Lung (tissue), 12 donors: ENCODE results near the gene GPR35. TPM values are rescaled to one million over a fixed set of nuclear protein-coding genes. Genes with fewer than 3 reads are reported as not detected.

Source experiments
- ATAC-seq: fragments of 200-7000 bp; cut with Tn5 transposase; one replicate; pipeline ENCODE4 v1.9.1; 2020; ENCODE audit warnings: moderate number of reproducible peaks; ENCODE audit not compliant: insufficient read depth, low FRiP score
- DNase-seq, 3 donors: peaks; one replicate each; pipeline ENCODE4 v3.0.0-alpha.2; 2013 to 2017
- H3K27ac ChIP-seq, 2 donors: one replicate each; pipeline ENCODE4 v1.5.1; 2013; ENCODE audit warnings: mild to moderate bottlenecking in 2 of 2, moderate library complexity in 2 of 2, control low read depth in 1 of 2, inconsistent platforms in 1 of 2, low read depth in 1 of 2, low read length in 1 of 2
- H3K27me3 ChIP-seq, 3 donors: one replicate each; pipeline ENCODE4 v1.5.1; 2013; ENCODE audit warnings: low read length in 2 of 3; ENCODE audit not compliant: control insufficient read depth in 3 of 3, insufficient read depth in 3 of 3
- H3K36me3 ChIP-seq, 4 donors: one replicate each; pipeline ENCODE4 v1.5.1; 2013; ENCODE audit warnings: low read length in 4 of 4, mild to moderate bottlenecking in 1 of 4, moderate library complexity in 1 of 4; ENCODE audit not compliant: control insufficient read depth in 4 of 4, insufficient read depth in 4 of 4
- H3K4me1 ChIP-seq, 5 donors: one replicate each; pipeline ENCODE4 v1.5.1; 2013; ENCODE audit warnings: low read length in 5 of 5, mild to moderate bottlenecking in 2 of 5, moderate library complexity in 1 of 5; ENCODE audit not compliant: control insufficient read depth in 5 of 5, insufficient read depth in 5 of 5
- H3K4me3 ChIP-seq: one replicate; pipeline ENCODE4 v1.5.1; 2013; ENCODE audit warnings: mild to moderate bottlenecking, control low read depth, moderate library complexity
- H3K9ac ChIP-seq, 2 donors: one replicate each; pipeline ENCODE4 v1.5.1; 2013; ENCODE audit warnings: low read length in 2 of 2, control low read depth in 1 of 2; ENCODE audit not compliant: insufficient read depth in 1 of 2
- H3K9me3 ChIP-seq, 4 donors: one replicate each; pipeline ENCODE4 v1.5.1; 2013; ENCODE audit warnings: low read length in 3 of 4, mild to moderate bottlenecking in 1 of 4, moderate library complexity in 1 of 4; ENCODE audit not compliant: control insufficient read depth in 4 of 4, insufficient read depth in 3 of 4
- CTCF ChIP-seq: IDR thresholded peaks from 2 replicates; pipeline ENCODE4 v1.5.1; 2012; ENCODE audit warnings: mild to moderate bottlenecking; ENCODE audit errors: control extremely low read depth, extremely low read depth
- WGBS, 2 donors: extraction: QIAGEN DNeasy Blood & Tissue Kit; methylation state at CpG; one replicate each; pipeline ENCODE4 v1.1.7; 2013; 5-methylcytosine and 5-hydroxymethylcytosine counted together
- polyA plus RNA-seq, 2 donors: library from polyadenylated mRNA; stranded (reverse); fragments of 200-250 nt; gene quantifications; one replicate each; pipeline ENCODE4 v1.2.1, GENCODE V29; 2013
- total RNA-seq, 2 donors: library from RNA; depleted of rRNA in 1 of 2; stranded (reverse); fragments of >200 nt in 1 of 2; gene quantifications; one replicate each; pipeline ENCODE4 v1.2.1, GENCODE V29; 2014 to 2021
- donor health status: control.
- donor health status: control.
- donor health status: Bipolar disorder and iron deficiency.
- donor health status: healthy.
- donor health status: DM: yes; HTN: yes; CAD: no.

Gene GPR35
- total and polyA plus RNA-seq, 4 donors, result 2.3 to 10.3 (median 4.1) TPM

DNA sequence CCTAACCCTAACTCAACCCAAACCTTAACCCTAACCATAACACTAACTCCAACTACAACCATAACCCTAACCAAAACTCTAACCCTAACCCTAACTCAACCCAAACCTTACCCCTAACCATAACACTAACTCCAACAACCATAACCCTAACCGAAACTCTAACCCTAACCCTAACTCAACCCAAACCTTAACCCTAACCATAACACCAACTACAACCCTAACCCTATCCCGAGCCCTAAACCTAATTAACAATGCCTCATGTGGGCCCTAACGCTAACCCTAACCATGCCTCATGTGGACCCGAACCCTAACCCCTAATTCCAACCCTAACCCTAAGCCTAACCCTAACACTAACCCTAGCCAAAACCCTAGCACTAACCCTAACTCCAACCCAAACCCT is 11.5 kb upstream of the GPR35 start:
- 95% methylated on average over 4 of the region's 4 CpGs for WGBS, 2 donors
- ATAC-seq, result no peak

GRCh38 chr2:240614391-240614790 is 10.9 kb upstream of the GPR35 start:
- Histone ChIP-seq H3K4me1 (peaks cover 0 to 8% (median 0%) of the 10 kb centered on the region in 5 donors), H3K27ac (no peak overlapping the region), H3K27me3 (no peaks in the 10 kb centered on the region), H3K9me3 (peaks cover 0 to 2% (median 0%) of the 10 kb centered on the region in 4 donors), H3K36me3 (no peaks in the 10 kb centered on the region), H3K9ac (no peak overlapping the region), H3K4me3 (no peak overlapping the region)
- ATAC-seq (no peak), DNase-seq (no peak)
- WGBS, 2 donors, result 97 to 99% methylated on average over 9 of the region's 9 CpGs
- TF ChIP-seq CTCF, result no peak

More for the DNA sequence above, 11.5 kb upstream of the GPR35 start:
- H3K36me3 ChIP-seq, result no peaks in the 10 kb centered on the region
- DNase-seq, result no peak
- no peak overlapping the region for H3K4me3 ChIP-seq
- no peak overlapping the region for H3K9ac ChIP-seq
- no peak for TF ChIP-seq CTCF
- H3K27me3 ChIP-seq, result no peaks in the 10 kb centered on the region
- H3K27ac ChIP-seq, result no peak overlapping the region
- H3K9me3 ChIP-seq, result peaks cover 0 to 2% (median 0%) of the 10 kb centered on the region in 4 donors
- peaks cover 0 to 8% (median 0%) of the 10 kb centered on the region in 5 donors for H3K4me1 ChIP-seq

GRCh38 chr2:240615396-240615795 is 9.9 kb upstream of the GPR35 start:
- H3K9me3 ChIP-seq, result peaks cover 0 to 2% (median 0%) of the 10 kb centered on the region in 4 donors
- H3K4me1 ChIP-seq, result peaks cover 0 to 8% (median 0%) of the 10 kb centered on the region in 5 donors
- H3K27me3 ChIP-seq, result no peaks in the 10 kb centered on the region
- no peak for TF ChIP-seq CTCF
- no peak overlapping the region for H3K4me3 ChIP-seq
- no peak overlapping the region for H3K9ac ChIP-seq
- 85 to 89% methylated on average over 2 of the region's 2 CpGs for WGBS, 2 donors
- no peaks in the 10 kb centered on the region for H3K36me3 ChIP-seq
- DNase-seq (no peak), ATAC-seq (no peak)
- H3K27ac ChIP-seq, result no peak overlapping the region
